Measurements from ENCODE around the gene GPBP1.

GRCh38 chr5:57184322-57184721 is 10.5 kb downstream of the GPBP1 start:
- TF ChIP-seq, protein P1, sequence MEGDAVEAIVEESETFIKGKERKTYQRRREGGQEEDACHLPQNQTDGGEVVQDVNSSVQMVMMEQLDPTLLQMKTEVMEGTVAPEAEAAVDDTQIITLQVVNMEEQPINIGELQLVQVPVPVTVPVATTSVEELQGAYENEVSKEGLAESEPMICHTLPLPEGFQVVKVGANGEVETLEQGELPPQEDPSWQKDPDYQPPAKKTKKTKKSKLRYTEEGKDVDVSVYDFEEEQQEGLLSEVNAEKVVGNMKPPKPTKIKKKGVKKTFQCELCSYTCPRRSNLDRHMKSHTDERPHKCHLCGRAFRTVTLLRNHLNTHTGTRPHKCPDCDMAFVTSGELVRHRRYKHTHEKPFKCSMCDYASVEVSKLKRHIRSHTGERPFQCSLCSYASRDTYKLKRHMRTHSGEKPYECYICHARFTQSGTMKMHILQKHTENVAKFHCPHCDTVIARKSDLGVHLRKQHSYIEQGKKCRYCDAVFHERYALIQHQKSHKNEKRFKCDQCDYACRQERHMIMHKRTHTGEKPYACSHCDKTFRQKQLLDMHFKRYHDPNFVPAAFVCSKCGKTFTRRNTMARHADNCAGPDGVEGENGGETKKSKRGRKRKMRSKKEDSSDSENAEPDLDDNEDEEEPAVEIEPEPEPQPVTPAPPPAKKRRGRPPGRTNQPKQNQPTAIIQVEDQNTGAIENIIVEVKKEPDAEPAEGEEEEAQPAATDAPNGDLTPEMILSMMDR (IDR thresholded peaks at IDR 0.05) = no peak
- TF ChIP-seq ZFX (IDR thresholded peaks at IDR 0.05; ENCODE audit: borderline replicate concordance) = no peak
